HG02571 (cell line): ENCODE data around the gene MEST.
"Not testable (repeated sequence)": the region's sequence is repeated elsewhere in the genome, so short reads cannot be mapped to it uniquely, and the experiment has no call there.

Source experiments
- ATAC-seq: cut with Tn5 transposase; IDR thresholded peaks from one replicate; pipeline ENCODE4 v1.9.1; 2021; ENCODE audit warnings: mild to moderate bottlenecking, moderate library complexity; ENCODE audit not compliant: unreplicated experiment

The MEST gene

DNA sequence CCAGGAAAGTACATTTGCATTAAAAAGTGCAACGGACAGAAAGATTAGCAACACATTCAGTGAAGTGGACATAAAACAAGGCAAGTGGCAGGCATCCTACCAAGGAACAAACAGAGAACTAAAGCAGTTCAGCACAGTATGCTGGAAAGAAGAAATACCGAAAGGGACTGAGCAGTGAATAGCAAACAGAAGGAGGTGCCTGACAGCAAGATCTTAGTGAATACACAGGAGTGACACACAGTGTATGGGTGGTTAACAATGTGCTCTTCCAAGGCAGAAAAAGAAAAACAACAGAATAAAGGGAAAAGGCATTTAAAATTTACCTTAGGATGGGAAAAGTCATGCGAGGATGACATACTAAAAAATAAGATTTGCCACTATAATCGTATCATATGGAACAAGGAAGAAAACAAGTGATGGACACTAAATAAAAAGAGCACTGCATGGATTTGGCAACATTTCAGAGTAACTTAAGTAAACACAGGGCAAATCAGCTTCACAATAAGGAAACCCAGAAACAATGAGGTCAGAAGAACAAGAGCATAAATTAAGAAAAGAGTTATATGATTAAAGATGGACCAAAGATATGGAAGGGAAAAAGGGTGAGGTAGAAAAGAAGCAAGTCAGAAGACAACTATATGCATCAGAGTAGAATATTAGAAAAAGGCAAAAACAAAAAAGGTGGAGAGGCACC lies 29.5 kb downstream of the MEST start:
- ATAC-seq: no peak

GRCh38 chr7:130523519-130524125 lies 31.7 kb downstream of the MEST start:
- not testable (repeated sequence) for ATAC-seq

DNA sequence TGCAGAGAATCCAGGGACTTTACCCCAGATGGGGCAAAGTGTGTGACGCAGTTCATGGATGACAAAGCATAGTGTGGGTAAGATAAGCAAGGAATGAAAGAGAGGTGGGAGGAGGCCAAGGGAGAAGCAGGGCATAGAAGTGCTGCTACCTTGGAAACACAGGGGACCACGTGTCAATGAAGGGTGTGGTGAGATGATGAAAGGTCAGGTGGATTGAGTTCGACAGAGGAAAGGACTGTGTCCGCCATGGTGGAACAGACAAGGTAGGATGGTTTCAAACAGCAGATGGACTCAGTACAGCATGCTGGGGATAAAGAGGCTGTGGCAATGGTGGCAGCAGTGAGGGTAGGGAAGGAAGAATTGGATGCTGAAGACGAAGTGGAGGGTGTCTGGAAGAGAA lies 32.7 kb downstream of the MEST start:
- ATAC-seq: no peak

DNA sequence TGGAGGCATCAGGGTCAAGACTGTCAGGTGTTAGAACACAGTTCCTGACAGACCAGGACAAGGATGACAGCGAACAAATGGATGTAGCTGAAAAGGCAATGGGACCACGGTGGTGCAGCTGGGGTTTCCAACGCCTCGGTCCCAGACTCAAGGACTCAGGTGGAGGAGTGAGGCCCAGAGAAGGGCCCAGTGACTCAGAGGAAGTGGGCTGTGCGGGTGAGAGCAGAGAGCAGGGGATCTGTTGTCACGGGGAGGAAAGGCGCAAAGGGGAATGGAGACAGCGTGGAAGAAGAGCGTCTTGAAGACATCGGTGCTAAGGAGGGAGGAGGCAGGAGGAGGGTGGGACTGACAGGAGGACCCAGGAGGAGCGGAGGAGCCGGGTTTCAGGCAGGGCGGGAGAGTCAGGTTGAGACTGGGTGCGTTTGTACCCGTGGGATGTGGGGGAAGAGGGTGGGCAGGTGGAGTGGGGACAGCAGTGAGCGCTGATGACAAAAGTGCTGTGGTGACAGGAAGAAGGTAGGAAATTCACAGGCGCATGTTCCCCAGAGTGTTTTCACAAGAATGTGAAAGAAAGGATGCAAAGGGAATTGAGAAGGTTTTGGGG lies 36.0 kb downstream of the MEST start:
- not testable (repeated sequence) for ATAC-seq

GRCh38 chr7:130529417-130529816 lies 37.5 kb downstream of the MEST start:
- ATAC-seq: no peak

DNA sequence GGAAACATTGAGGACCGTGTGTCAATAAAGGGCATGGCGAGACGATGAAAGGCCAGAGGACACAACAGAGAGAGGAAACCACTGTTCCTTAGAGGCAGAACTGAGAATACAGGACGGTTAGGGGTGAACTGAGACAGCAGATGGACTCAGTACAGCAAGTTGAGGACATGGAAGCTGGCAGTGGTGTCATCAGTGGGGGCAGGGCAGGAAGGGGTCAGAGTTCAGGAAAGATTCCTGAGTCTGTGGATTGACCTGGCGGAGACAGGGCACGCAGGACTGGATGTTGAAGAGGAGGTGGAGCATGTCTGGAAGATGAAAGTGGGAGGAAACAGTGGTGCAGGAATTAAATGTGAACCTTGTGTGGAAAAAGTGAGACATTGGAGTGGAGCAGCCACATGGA lies 46.0 kb downstream of the MEST start:
- ATAC-seq: not testable (repeated sequence)

DNA sequence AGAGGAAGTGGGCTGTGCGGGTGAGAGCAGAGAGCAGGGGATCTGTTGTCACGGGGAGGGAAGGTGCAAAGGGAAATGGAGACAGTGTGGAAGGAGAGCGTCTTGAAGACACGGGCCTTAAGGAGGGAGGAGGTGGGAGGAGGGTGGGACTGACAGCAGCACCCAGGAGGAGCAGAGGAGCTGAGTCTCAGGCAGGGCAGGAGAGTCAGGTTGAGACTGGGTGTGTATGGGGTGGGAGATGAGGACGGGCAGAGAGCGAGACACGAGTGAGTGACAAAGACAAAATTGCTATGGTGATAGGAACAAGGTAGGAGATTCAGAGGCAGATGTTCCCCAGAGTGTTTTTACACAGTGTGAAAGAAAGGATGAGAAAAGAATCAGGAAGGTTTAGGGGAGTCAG lies 49.4 kb downstream of the MEST start:
- not testable (repeated sequence) for ATAC-seq

DNA sequence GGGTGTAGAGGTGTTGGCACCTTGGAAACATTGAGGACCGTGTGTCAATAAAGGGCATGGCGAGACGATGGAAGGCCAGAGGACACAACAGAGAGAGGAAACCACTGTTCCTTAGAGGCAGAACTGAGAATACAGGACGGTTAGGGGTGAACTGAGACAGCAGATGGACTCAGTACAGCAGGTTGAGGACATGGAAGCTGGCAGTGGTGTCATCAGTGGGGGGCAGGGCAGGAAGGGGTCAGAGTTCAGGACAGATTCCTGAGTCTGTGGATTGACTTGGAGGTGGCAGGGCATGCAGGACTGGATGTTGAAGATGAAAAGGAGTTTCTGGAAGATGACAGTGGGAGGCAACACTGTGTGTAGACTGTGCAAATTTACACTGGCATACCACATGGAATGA lies 50.4 kb downstream of the MEST start:
- ATAC-seq: not testable (repeated sequence)

DNA sequence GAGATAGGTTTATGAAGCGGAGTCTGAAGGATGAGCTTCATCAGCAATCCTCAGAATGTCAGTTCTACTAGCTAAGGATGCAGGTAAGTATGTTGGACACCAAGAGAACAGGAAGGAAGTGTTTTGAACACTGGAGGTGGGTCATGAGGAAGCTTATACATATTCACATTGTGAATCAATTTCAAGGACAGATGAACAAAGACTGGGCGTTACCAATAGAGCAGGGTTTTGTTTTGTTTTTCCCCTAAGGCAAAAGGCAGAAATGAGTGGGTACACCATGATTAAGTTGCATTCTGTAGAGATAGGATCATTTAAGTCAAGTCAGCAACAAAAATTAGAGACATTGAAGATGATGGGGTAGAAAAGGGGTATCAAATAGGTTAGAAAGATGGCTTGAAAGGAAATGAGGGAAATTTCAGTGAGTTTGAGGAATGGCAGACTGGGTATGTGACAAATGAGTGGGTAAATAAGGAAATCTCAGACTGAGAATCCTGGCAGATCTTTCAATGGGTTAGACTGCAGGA lies 51.7 kb downstream of the MEST start:
- no peak for ATAC-seq

- no peak for ATAC-seq
Observed at GRCh38 chr7:130544356-130544755, 52.5 kb downstream of the MEST start.

DNA sequence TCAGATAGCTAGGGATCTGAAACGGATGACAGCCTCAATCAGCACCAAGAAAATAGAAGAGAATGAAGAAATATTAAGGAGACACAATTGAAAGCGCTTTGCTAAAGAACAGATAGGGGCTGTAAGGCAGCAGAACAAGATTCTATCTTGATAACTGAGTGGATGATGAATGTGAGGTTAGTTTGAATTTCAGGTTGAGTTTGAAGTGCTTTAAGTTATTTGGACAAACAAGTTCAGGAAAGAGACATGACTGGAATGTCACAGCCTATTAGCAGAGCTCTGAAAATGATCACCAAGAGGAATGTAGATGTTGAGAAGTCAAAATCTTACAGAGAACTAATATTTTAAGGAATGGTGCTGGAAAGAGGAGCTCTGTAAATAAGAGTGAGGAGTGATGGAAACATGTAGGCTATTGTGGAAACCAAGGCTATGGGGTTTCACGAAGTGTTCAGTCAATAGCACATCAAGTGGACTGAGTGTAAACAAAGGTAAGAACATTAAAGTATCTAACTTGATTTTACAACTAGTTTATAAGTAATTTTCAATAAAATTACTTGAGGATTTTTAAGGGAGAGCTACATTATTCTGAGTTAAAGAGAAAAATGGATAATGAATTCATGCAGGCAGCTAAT lies 61.6 kb downstream of the MEST start:
- no peak for ATAC-seq

- ATAC-seq: no peak
Observed at GRCh38 chr7:130554481-130554880, 62.6 kb downstream of the MEST start.
